ENCODE measurements around the gene NIPBL. TPM values are rescaled to one million over a fixed set of nuclear protein-coding genes. Genes with fewer than 3 reads are reported as not detected.
"Not testable (repeated sequence)": the region's sequence is repeated elsewhere in the genome, so short reads cannot be mapped to it uniquely, and the experiment has no call there.

The NIPBL gene
- polyA plus RNA-seq, 1 of the 3 experiments (the other 2 are of a cell fraction): 5.2 TPM

DNA sequence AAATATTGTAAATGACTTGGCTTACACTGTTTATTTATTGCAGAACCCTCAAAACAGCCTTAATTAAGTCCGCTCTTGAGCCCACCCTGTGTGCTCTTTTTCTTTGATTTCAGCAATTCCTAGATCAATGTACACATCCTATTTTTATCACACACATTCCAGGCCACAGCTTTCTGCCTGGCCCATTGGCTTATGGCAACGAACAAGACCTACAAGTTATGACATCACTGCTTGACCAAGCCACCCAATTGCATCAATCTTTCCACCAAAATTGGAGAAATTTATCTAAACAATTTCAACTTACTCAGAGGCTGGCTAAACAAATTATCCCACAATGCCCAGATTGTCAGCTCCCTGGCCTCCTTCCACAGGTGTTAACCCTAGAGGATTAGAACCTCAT, 214.2 kb downstream of the NIPBL start:
- Histone ChIP-seq H3K36me3 (replicated peaks in 1 of 2; ENCODE audit: control insufficient read depth in 1 of 2, insufficient read depth in 2 of 2, low read length in 1 of 2) (peaks cover 0 to 17% of the 10 kb centered on the region in 2 experiments), H4K20me1 (ENCODE audit: insufficient read depth) (no peaks in the 10 kb centered on the region), H3F3A (replicated peaks; ENCODE audit: insufficient read depth) (no peaks in the 10 kb centered on the region), H3K4me2 (no peak overlapping the region), H3K27ac (ENCODE audit: low read depth in 2 of 2, low read length in 1 of 2) (no peak overlapping the region), H3K9ac (no peak overlapping the region), H3K9me3 (no peaks in the 10 kb centered on the region), H3K4me3 (ENCODE audit: low read depth in 2 of 2, low read length in 1 of 2) (no peak overlapping the region), H3K4me1 (ENCODE audit: control insufficient read depth in 1 of 2, insufficient read depth in 2 of 2, low read depth in 1 of 2, low read length in 1 of 2) (no peaks in the 10 kb centered on the region), H2AFZ (ENCODE audit: low read depth) (no peak overlapping the region), H3K79me2 (ENCODE audit: insufficient read depth) (no peaks in the 10 kb centered on the region), H3K27me3 (ENCODE audit: insufficient read depth) (no peaks in the 10 kb centered on the region), H3K9me2 (no peaks in the 10 kb centered on the region)
- 90% methylated on average over 2 of the region's 2 CpGs for WGBS (ENCODE audit: low lambda C conversion rate)
- DNase-seq: no peak
- TF ChIP-seq FOXJ3 (CRISPR knock-in tag; IDR thresholded peaks at IDR 0.05) (no peak), NRF1 (IDR thresholded peaks at IDR 0.05; ENCODE audit: low read depth, low read length) (no peak), RAD21 (IDR thresholded peaks at IDR 0.05; ENCODE audit: low read length) (no peak), JUND (IDR thresholded peaks at IDR 0.05) (no peak), POLR2AphosphoS5 (IDR thresholded peaks at IDR 0.05; ENCODE audit: low read depth, low read length) (no peak), ELF1 (IDR thresholded peaks at IDR 0.05) (no peak), SIN3A (IDR thresholded peaks at IDR 0.05; ENCODE audit: borderline replicate concordance, low read depth, low read length) (no peak), MEF2A (IDR thresholded peaks at IDR 0.05; ENCODE audit: borderline replicate concordance, low read depth) (no peak)
- TF ChIP-seq, protein P1, sequence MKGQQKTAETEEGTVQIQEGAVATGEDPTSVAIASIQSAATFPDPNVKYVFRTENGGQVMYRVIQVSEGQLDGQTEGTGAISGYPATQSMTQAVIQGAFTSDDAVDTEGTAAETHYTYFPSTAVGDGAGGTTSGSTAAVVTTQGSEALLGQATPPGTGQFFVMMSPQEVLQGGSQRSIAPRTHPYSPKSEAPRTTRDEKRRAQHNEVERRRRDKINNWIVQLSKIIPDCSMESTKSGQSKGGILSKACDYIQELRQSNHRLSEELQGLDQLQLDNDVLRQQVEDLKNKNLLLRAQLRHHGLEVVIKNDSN (IDR thresholded peaks at IDR 0.05; ENCODE audit: borderline replicate concordance, low read depth): no peak
- TF ChIP-seq, protein P2, sequence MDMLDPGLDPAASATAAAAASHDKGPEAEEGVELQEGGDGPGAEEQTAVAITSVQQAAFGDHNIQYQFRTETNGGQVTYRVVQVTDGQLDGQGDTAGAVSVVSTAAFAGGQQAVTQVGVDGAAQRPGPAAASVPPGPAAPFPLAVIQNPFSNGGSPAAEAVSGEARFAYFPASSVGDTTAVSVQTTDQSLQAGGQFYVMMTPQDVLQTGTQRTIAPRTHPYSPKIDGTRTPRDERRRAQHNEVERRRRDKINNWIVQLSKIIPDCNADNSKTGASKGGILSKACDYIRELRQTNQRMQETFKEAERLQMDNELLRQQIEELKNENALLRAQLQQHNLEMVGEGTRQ (IDR thresholded peaks at IDR 0.05; ENCODE audit: borderline replicate concordance, low read depth, low read length): no peak
- TF ChIP-seq, protein P3, sequence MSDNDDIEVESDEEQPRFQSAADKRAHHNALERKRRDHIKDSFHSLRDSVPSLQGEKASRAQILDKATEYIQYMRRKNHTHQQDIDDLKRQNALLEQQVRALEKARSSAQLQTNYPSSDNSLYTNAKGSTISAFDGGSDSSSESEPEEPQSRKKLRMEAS (IDR thresholded peaks at IDR 0.05; ENCODE audit: low read depth): no peak
- TF ChIP-seq, protein P4, sequence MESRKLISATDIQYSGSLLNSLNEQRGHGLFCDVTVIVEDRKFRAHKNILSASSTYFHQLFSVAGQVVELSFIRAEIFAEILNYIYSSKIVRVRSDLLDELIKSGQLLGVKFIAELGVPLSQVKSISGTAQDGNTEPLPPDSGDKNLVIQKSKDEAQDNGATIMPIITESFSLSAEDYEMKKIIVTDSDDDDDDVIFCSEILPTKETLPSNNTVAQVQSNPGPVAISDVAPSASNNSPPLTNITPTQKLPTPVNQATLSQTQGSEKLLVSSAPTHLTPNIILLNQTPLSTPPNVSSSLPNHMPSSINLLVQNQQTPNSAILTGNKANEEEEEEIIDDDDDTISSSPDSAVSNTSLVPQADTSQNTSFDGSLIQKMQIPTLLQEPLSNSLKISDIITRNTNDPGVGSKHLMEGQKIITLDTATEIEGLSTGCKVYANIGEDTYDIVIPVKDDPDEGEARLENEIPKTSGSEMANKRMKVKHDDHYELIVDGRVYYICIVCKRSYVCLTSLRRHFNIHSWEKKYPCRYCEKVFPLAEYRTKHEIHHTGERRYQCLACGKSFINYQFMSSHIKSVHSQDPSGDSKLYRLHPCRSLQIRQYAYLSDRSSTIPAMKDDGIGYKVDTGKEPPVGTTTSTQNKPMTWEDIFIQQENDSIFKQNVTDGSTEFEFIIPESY (IDR thresholded peaks at IDR 0.05; ENCODE audit: borderline replicate concordance, low read depth): no peak
- TF ChIP-seq, protein P5, sequence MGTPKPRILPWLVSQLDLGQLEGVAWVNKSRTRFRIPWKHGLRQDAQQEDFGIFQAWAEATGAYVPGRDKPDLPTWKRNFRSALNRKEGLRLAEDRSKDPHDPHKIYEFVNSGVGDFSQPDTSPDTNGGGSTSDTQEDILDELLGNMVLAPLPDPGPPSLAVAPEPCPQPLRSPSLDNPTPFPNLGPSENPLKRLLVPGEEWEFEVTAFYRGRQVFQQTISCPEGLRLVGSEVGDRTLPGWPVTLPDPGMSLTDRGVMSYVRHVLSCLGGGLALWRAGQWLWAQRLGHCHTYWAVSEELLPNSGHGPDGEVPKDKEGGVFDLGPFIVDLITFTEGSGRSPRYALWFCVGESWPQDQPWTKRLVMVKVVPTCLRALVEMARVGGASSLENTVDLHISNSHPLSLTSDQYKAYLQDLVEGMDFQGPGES (IDR thresholded peaks at IDR 0.05; ENCODE audit: low read depth, low read length): no peak
- ChIA-PET CTCF (interaction anchor here (1.7 kb wide), 1 partner anchor 19 kb away, joined by 5 read pairs; no protein-coding TSS in a partner anchor), POLR2A (no interaction called here)

DNA sequence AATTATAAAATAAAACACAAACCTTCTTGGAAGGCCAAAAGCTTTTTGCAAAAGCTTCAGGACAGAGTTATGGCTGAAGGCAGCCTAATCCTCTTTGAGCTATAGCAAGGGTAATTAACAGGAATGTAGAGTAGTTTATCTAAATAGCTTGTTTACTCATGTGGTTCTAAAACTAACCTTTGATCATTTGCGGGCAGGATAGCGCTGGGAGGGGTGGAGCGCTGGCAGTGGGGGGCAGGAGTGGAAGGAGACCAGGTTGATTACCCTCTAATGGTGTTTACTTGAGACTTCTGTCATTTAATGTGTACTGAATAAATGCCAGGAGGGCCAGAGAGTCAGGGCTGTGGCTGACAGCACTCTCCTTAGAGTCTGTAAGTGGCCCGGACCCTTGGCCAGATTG, 217.2 kb downstream of the NIPBL start:
- CTCF ChIA-PET: not testable (repeated sequence)
- WGBS (ENCODE audit: low lambda C conversion rate): 93% methylated on average over 4 of the region's 4 CpGs

DNA sequence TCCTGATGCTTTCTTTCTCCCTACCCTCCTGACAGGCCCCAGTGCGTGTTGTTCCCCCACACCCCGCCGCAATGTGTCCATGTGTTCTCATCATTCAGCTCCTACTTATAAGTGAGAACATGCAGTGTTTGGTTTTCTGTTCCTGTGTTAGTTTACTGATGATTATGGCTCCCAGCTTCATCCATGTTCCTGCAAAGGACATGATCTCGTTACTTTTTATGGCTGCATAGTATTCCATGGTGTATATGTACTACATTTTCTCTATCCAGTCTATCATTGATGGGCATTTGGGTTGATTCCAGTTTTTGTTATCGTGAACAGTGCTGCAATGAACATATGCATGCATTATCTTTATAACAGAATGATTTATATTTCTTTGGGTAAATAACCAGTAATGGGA, 222.7 kb downstream of the NIPBL start:
- H3K4me2 ChIP-seq; H3K4me1 ChIP-seq (ENCODE audit: control insufficient read depth in 1 of 2, insufficient read depth in 2 of 2, low read depth in 1 of 2, low read length in 1 of 2); H3F3A ChIP-seq (replicated peaks; ENCODE audit: insufficient read depth); H3K4me3 ChIP-seq (ENCODE audit: low read depth in 2 of 2, low read length in 1 of 2); H3K9ac ChIP-seq; H3K79me2 ChIP-seq (ENCODE audit: insufficient read depth); H3K27me3 ChIP-seq (ENCODE audit: insufficient read depth); H4K20me1 ChIP-seq (ENCODE audit: insufficient read depth); CTCF ChIA-PET; H3K27ac ChIP-seq (ENCODE audit: low read depth in 2 of 2, low read length in 1 of 2); H3K9me2 ChIP-seq; DNase-seq; POLR2A ChIA-PET; H2AFZ ChIP-seq (ENCODE audit: low read depth); H3K9me3 ChIP-seq: not testable (repeated sequence)
- 96% methylated on average over 5 of the region's 5 CpGs for WGBS (ENCODE audit: low lambda C conversion rate)
- peaks cover 0 to 40% of the 10 kb centered on the region in 2 experiments for H3K36me3 ChIP-seq (replicated peaks in 1 of 2; ENCODE audit: control insufficient read depth in 1 of 2, insufficient read depth in 2 of 2, low read length in 1 of 2)

More for the DNA sequence above, 217.2 kb downstream of the NIPBL start:
- H3F3A ChIP-seq (replicated peaks; ENCODE audit: insufficient read depth); H3K9me2 ChIP-seq; H3K9ac ChIP-seq; H3K27ac ChIP-seq (ENCODE audit: low read depth in 2 of 2, low read length in 1 of 2); H3K9me3 ChIP-seq; H3K27me3 ChIP-seq (ENCODE audit: insufficient read depth); H3K4me2 ChIP-seq; H3K79me2 ChIP-seq (ENCODE audit: insufficient read depth); DNase-seq; H2AFZ ChIP-seq (ENCODE audit: low read depth); H3K4me1 ChIP-seq (ENCODE audit: control insufficient read depth in 1 of 2, insufficient read depth in 2 of 2, low read depth in 1 of 2, low read length in 1 of 2); POLR2A ChIA-PET; H3K4me3 ChIP-seq (ENCODE audit: low read depth in 2 of 2, low read length in 1 of 2); H4K20me1 ChIP-seq (ENCODE audit: insufficient read depth): not testable (repeated sequence)
- peaks cover 0 to 25% of the 10 kb centered on the region in 2 experiments for H3K36me3 ChIP-seq (replicated peaks in 1 of 2; ENCODE audit: control insufficient read depth in 1 of 2, insufficient read depth in 2 of 2, low read length in 1 of 2)

Measured in SK-N-SH (cell line).